Heart right ventricle (tissue), 16 donors: Measurements from ENCODE around the gene ZW10. TPM values are rescaled to one million over a fixed set of nuclear protein-coding genes. Genes with fewer than 3 reads are reported as not detected.
A peak's percentile ranks its signal among the peaks of the same experiment; 100 is the strongest.
"Not testable (repeated sequence)": the region's sequence is repeated elsewhere in the genome, so short reads cannot be mapped to it uniquely, and the experiment has no call there.

Experiments
- ATAC-seq, 8 donors: fragments of 200-7000 bp; cut with Tn5 transposase; one replicate each; pipeline ENCODE4 v1.9.1; 2020; ENCODE audit warnings: mild to moderate bottlenecking in 8 of 8, moderate library complexity in 8 of 8, moderate number of reproducible peaks in 1 of 8
- DNase-seq, 2 donors: peaks; one replicate each; pipeline ENCODE4 v3.0.0-alpha.2; 2020
- H3K27ac ChIP-seq, 10 donors: fragments of 200-600 bp; sonication (generic) in 2 of 10; one replicate each; pipeline versions ENCODE4 v1.5.0 to v1.8.0; 2020 to 2022; ENCODE audit warnings: mild to moderate bottlenecking in 3 of 10
- H3K27me3 ChIP-seq, 7 donors: fragments of 200-600 bp; one replicate each; pipeline ENCODE4 v1.8.0; 2021 to 2022; ENCODE audit warnings: mild to moderate bottlenecking in 2 of 7
- H3K36me3 ChIP-seq, 9 donors: fragments of 200-600 bp; sonication (generic) in 1 of 9; one replicate each; pipeline versions ENCODE4 v1.5.0 to v1.8.0; 2020 to 2022; ENCODE audit warnings: mild to moderate bottlenecking in 2 of 9
- H3K4me1 ChIP-seq, 9 donors: fragments of 200-600 bp; sonication (generic) in 1 of 9; one replicate each; pipeline versions ENCODE4 v1.5.0 to v1.8.0; 2020 to 2022; ENCODE audit warnings: mild to moderate bottlenecking in 4 of 9
- H3K4me3 ChIP-seq, 10 donors: fragments of 200-600 bp; sonication (generic) in 2 of 10; one replicate each; pipeline versions ENCODE4 v1.5.0 to v1.8.0; 2020 to 2022; ENCODE audit warnings: mild to moderate bottlenecking in 7 of 10, moderate library complexity in 2 of 10
- H3K9me3 ChIP-seq, 11 donors: fragments of 200-600 bp in 10 of 11; sonication (generic) in 2 of 11; one replicate each; pipeline versions ENCODE4 v1.5.0 to v1.8.0; 2013 to 2022; ENCODE audit warnings: mild to moderate bottlenecking in 2 of 11, control low read depth in 1 of 11, moderate library complexity in 1 of 11
- CTCF ChIP-seq, 9 donors: fragments of 200-600 bp; sonication (generic) in 2 of 9; IDR thresholded peaks; one replicate each; pipeline versions ENCODE4 v1.5.0 to v1.8.0; 2021 to 2022; ENCODE audit warnings: antibody characterized with exemption in 9 of 9, mild to moderate bottlenecking in 5 of 9, moderate library complexity in 1 of 9
- WGBS, 2 donors: extraction: QIAGEN DNeasy Blood & Tissue Kit; methylation state at CpG; one replicate each; pipeline ENCODE4 v1.1.7; 2013; ENCODE audit warnings: inconsistent platforms in 1 of 2; 5-methylcytosine and 5-hydroxymethylcytosine counted together
- intact Hi-C, 10 donors: fragments of 100-400 bp; cut with DNase I; formaldehyde crosslinking; loops; one replicate each; pipeline versions ENCODE4 v1.11.1 to v1.14.2; 2022
- polyA plus RNA-seq, 2 donors: library from polyadenylated mRNA; stranded (reverse); fragments of 200-250 nt; gene quantifications; one replicate each; pipeline ENCODE4 v1.2.3, GENCODE V29; 2013
- total RNA-seq, 10 donors: library from RNA; stranded (reverse); fragmentation: NEBNext Ultra II Directional in 3 of 10; extraction: Animal tissue kit (Norgen Biotek cat#: 25700) in 3 of 10; gene quantifications; one replicate each; pipeline versions ENCODE4 v1.2.1 to v1.2.4, GENCODE V29; 2021 to 2023
- donor health status: Arrhythmogenic right ventricular cardiomyopathy.
- donor health status: ischemic (EF 13 %, LVEDD 7.1; RV severe dilation, severe dysfunction).
- donor health status: healthy with polysubstance abuse.
- donor health status: DM: no; HTN: yes; CAD: no.
- donor health status: DM: no; HTN: no; CAD: no.
- donor health status: ischemic (EF 25% LVEDD 6.9; RV normal size, moderate dysfunction).
- donor health status: ischemic (EF 25% LVEDD 5.7; RV mildly dilated, moderate dysfunction).
- donor health status: healthy.
- donor health status: DM: yes; HTN: yes; CAD: no.
- donor health status: Ischemic cardiomyopathy.
- donor health status: ischemic (EF 35%, LVEDD 5.7; RV mildly dilated, moderate dysfunction).
- donor health status: nonischemic (EF 11% LVEDD 7.7; RV severe dilation, severe dysfunction).
- donor health status: DM: yes; HTN: yes; CAD: no.
- donor health status: PGD.
- donor health status: ischemic (EF 29% LVEDD 5.4; RV normal size, mild dysfunction).
- donor health status: nonischemic (EF 23%, LVEDD 6.1; RV moderate dilation, normal function).

The ZW10 gene
- total and polyA plus RNA-seq, 12 donors, result 2.2 to 11.4 (median 9.2) TPM

GRCh38 chr11:113710989-113711388 lies 62.5 kb downstream of the ZW10 start:
- DNase-seq, result no peak
- intact Hi-C loops, result no loop called here
- no peak for ATAC-seq
- WGBS, 2 donors, result 91 to 92% methylated on average over 1 of the region's 1 CpG
- no peaks in the 10 kb centered on the region for H3K27me3 ChIP-seq
- H3K36me3 ChIP-seq, result peaks cover 0 to 18% (median 3%) of the 10 kb centered on the region in 9 donors
- H3K9me3 ChIP-seq, result peaks cover 0 to 49% (median 14%) of the 10 kb centered on the region in 11 donors
- H3K27ac ChIP-seq, result no peak overlapping the region
- TF ChIP-seq CTCF (IDR thresholded peaks at IDR 0.05), result no peak
- no peak overlapping the region for H3K4me3 ChIP-seq
- H3K4me1 ChIP-seq, result no peaks in the 10 kb centered on the region

GRCh38 chr11:113705871-113706655 lies 67.4 kb downstream of the ZW10 start, which contains the start of gene TMPRSS5:
TSS of gene TMPRSS5 (minus strand) at chr11:113706308. CDS start at chr11:113706224, 84 bp downstream.
- no peaks in the 10 kb centered on the region for H3K27me3 ChIP-seq
- peaks cover 0 to 35% (median 14%) of the 10 kb centered on the region in 11 donors for H3K9me3 ChIP-seq
- ATAC-seq, result peak in 2 of 8 donors; percentile 25 to 27
- intact Hi-C loops, result loop anchor here in 1 of 10 donors (10.0 kb wide), 1 partner anchor 161 kb away; no protein-coding TSS in a partner anchor
- DNase-seq, result no peak
- H3K4me3 ChIP-seq, result no peak within 1 kb of the TSS
- 85 to 91% methylated on average over 7 of the region's 7 CpGs for WGBS, 2 donors
- no peak for TF ChIP-seq CTCF (IDR thresholded peaks at IDR 0.05)
- no peaks in the 10 kb centered on the region for H3K4me1 ChIP-seq
- no peak within 1 kb of the TSS for H3K27ac ChIP-seq
- H3K36me3 ChIP-seq, result peaks cover 0 to 7% (median 0%) of the 10 kb centered on the region in 9 donors

GRCh38 chr11:113703551-113703950 lies 69.9 kb downstream of the ZW10 start:
- not testable (repeated sequence) for DNase-seq, H3K4me3 ChIP-seq, ATAC-seq, H3K4me1 ChIP-seq, H3K27ac ChIP-seq, H3K36me3 ChIP-seq, H3K27me3 ChIP-seq
- intact Hi-C loops, result loop anchor here in 1 of 10 donors (10.0 kb wide), 1 partner anchor 159 kb away; no protein-coding TSS in a partner anchor
- WGBS, 2 donors, result 95 to 96% methylated on average over 1 of the region's 1 CpG
- H3K9me3 ChIP-seq, result peaks cover 0 to 10% (median 3%) of the 10 kb centered on the region in 11 donors

GRCh38 chr11:113701491-113701890 lies 72.0 kb downstream of the ZW10 start:
- Histone ChIP-seq H3K9me3 (no peaks in the 10 kb centered on the region), H3K4me3 (no peak overlapping the region), H3K27me3 (no peaks in the 10 kb centered on the region), H3K27ac (no peak overlapping the region), H3K4me1 (no peaks in the 10 kb centered on the region), H3K36me3 (no peaks in the 10 kb centered on the region)
- ATAC-seq, result no peak
- intact Hi-C loops, result loop anchor here in 1 of 10 donors (10.0 kb wide), 1 partner anchor 157 kb away; no protein-coding TSS in a partner anchor
- no peak for TF ChIP-seq CTCF (IDR thresholded peaks at IDR 0.05)
- no peak for DNase-seq
- 97 to 100% methylated on average over 1 of the region's 1 CpG for WGBS, 2 donors
